ENCODE data around the gene STYXL2. TPM values are rescaled to one million over a fixed set of nuclear protein-coding genes. Genes with fewer than 3 reads are reported as not detected.

Gene STYXL2
- total and polyA plus RNA-seq, 10 donors, result not detected

Other genes starting within 250 kb of the STYXL2 start
- 10 to 100 TPM in 4 of 7 donors, 1 to 10 TPM in 3; 9.1 to 15.7 (median 10.2) TPM for gene TADA1, start 217.8 kb upstream of the STYXL2 start, total RNA-seq
- 10 to 100 TPM in 2 of 3 donors, 1 to 10 TPM in 1; 8.6 to 11.7 (median 10.3) TPM for gene TADA1, start 217.8 kb upstream of the STYXL2 start, polyA plus RNA-seq
- gene ILDR2, start 118.5 kb upstream of the STYXL2 start, total RNA-seq, result 1 to 10 TPM in 1 of 7 donors, under 1 TPM in 6; 0.17 to 1.4 (median 0.41) TPM
- gene ILDR2, start 118.5 kb upstream of the STYXL2 start, polyA plus RNA-seq, result under 1 TPM; under 0.01 to 0.13 (median 0.05) TPM
- gene MAEL, start 104.8 kb upstream of the STYXL2 start, total RNA-seq, result not detected
- under 1 TPM in 1 of 3 donors, not detected in 2; 0.05 TPM for gene MAEL, start 104.8 kb upstream of the STYXL2 start, polyA plus RNA-seq
- gene GPA33, start 3.7 kb upstream of the STYXL2 start, total RNA-seq, result 1 to 10 TPM in 4 of 7 donors, under 1 TPM in 3; 0.54 to 1.4 (median 1.0) TPM
- gene GPA33, start 3.7 kb upstream of the STYXL2 start, polyA plus RNA-seq, result under 1 TPM; 0.07 to 0.85 (median 0.16) TPM
- gene POU2F1, start 126.8 kb downstream of the STYXL2 start, total RNA-seq, result 10 to 100 TPM; 23.5 to 60.3 (median 31.5) TPM
- gene POU2F1, start 126.8 kb downstream of the STYXL2 start, polyA plus RNA-seq, result 1 to 10 TPM; 1.8 to 3.1 (median 2.6) TPM

Data from spleen (tissue), 10 donors.